ENCODE results near the gene SRRM3. TPM values are rescaled to one million over a fixed set of nuclear protein-coding genes. Genes with fewer than 3 reads are reported as not detected.
"Not testable (repeated sequence)": the region's sequence is repeated elsewhere in the genome, so short reads cannot be mapped to it uniquely, and the experiment has no call there.

SRRM3 gene
- polyA plus RNA-seq, 3 donors = 1.9 to 9.4 (median 1.9) TPM

- WGBS, 3 donors = 55 to 66% (median 56%) methylated on average over 22 of the region's 22 CpGs
- H3K27ac ChIP-seq (ENCODE audit: low read depth, low read length) = no peak overlapping the region
Measured at GRCh38 chr7:76296743-76297740, 95.3 kb downstream of the SRRM3 start.

- 83 to 94% (median 90%) methylated on average over 7 of the region's 7 CpGs for WGBS, 3 donors
- H3K27ac ChIP-seq (ENCODE audit: low read depth, low read length) = no peak overlapping the region
Measured at GRCh38 chr7:76300166-76300731, 98.6 kb downstream of the SRRM3 start.

DNA sequence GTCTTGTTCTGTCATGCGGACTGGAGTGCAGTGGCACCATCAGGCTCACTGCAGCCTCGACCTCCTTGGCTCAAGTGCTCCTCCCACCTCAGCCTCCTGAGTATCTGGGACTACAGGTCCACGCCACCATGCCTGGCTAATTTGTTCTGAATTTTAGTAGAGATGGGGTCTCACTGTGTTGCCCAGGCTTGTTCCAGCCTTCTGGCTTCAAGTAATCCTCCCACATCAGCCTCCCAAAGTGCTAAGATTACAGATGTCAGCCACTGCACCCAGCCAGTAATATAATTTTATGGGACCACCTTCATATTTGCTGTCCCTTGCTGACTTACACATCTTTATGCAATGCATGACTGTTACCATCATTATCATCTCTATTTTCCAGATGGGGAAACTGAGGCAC, 99.3 kb downstream of the SRRM3 start:
- H3K27ac ChIP-seq (ENCODE audit: low read depth, low read length) = no peak overlapping the region
- 96 to 99% (median 97%) methylated on average over 3 of the region's 3 CpGs for WGBS, 3 donors

GRCh38 chr7:76302347-76303201, 100.9 kb downstream of the SRRM3 start, which contains the start of gene HSPB1:
HSPB1 (plus strand) TSS chr7:76302673; CDS start chr7:76302713, 40 bp downstream.
- WGBS, 3 donors = 0 to 1% (median 0%) methylated on average over 70 to 75 of the region's 75 CpGs
- peak within 1 kb of the TSS; percentile 48 for H3K27ac ChIP-seq (ENCODE audit: low read depth, low read length)

DNA sequence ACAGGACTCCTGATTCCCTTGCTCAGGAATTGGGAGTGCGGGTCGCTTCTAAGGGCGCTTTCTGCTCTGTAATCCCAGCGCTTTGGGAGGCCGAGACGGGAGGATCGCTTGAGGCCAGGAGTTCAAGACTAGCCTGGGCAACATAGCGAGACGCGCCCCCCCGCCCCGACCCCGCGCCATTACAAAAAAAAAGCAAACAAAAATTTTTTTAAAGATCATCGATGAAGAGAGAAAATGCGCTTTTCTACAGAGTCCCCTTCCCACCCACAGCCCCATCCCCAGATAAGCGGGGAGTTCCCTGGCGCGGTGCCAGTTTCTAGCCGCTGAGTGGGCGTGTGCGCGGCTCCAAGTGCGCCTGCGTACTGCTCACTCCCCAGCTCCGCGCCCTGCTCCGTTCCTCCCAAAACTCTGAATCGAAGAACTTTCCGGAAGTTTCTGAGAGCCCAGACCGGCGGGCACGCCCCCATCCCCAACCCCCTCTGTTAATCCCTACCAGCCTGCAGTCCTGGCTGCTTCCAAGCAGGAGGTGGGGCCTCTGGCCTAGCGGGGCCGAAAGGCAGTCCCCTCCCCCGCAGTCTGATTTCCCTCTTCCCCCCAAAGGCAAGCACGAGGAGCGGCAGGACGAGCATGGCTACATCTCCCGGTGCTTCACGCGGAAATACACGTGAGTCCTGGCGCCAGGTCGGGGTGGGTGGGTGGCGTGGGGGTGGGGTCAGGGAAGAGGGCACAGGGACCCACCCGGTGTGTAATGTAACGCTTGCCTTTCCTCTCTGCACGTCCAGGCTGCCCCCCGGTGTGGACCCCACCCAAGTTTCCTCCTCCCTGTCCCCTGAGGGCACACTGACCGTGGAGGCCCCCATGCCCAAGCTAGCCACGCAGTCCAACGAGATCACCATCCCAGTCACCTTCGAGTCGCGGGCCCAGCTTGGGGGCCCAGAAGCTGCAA, 101.8 kb downstream of the SRRM3 start:
- WGBS, 3 donors = 0 to 1% (median 1%) methylated on average over 49 to 56 of the region's 56 CpGs
- peak overlapping the region; percentile 48 for H3K27ac ChIP-seq (ENCODE audit: low read depth, low read length)

GRCh38 chr7:76304888-76305375, 103.2 kb downstream of the SRRM3 start:
- H3K27ac ChIP-seq (ENCODE audit: low read depth, low read length) = no peak overlapping the region
- 26 to 69% (median 61%) methylated on average over 10 of the region's 10 CpGs for WGBS, 3 donors

DNA sequence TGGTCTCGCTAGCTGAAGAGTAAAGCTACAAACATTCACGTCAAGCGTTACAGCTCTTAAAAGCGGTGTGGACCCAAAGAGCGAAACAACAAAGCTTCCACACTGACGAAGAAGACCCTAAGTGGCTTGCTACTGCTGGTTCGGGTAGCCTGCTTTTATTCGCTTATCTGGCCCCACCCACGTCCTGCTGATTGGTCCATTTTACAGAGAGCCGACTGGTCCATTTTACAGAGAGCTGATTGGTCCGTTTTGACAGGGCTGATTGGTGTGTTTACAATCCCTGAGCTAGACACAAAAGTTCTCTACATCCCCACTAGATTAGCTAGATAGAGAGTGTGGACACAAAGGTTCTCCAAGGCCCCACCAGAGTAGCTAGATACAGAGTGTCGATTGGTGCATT, 107.2 kb downstream of the SRRM3 start:
- 86 to 96% (median 93%) methylated on average over 12 of the region's 12 CpGs for WGBS, 3 donors
- H3K27ac ChIP-seq (ENCODE audit: low read depth, low read length) = not testable (repeated sequence)

DNA sequence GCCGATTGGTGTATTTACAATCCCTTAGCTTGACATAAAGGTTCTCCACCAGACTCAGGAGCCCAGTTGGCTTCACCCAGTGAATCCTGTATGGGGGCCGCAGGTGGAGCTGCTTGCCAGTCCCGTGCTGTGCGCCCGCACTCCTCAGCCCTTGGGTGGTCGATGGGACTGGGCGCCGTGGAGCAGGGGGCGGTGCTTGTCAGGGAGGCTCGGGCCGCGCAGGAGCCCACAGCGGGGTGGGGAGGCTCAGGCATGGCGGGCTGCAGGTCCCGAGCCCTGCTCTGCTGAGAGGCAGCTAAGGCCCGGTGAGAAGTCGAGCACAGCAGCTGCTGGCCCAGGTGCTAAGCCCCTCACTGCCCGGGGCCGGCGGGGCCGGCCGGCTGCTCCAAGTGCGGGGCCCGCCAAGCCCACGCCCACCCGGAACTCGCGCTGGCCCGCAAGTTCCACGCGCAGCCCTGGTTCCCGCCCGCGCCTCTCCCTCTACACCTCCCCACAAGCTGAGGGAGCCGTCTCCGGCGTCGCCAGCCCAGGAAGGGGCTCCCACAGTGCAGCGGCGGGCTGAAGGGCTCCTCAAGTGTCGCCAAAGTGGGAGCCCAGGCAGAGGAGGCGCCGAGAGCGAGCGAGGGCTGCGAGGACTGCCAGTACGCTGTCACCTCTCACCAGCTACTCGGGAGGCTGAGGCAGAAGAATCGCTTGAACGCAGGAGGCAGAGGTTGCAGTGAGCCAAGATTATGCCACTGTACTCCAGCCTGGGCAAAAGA, 107.8 kb downstream of the SRRM3 start:
- 93 to 96% (median 94%) methylated on average over 36 to 50 of the region's 50 CpGs for WGBS, 3 donors
- H3K27ac ChIP-seq (ENCODE audit: low read depth, low read length) = not testable (repeated sequence)

GRCh38 chr7:76310102-76310957, 108.6 kb downstream of the SRRM3 start:
- 24 to 72% (median 71%) methylated on average over 20 to 21 of the region's 21 CpGs for WGBS, 3 donors
- H3K27ac ChIP-seq (ENCODE audit: low read depth, low read length) = no peak overlapping the region

GRCh38 chr7:76311838-76312237, 110.1 kb downstream of the SRRM3 start:
- H3K27ac ChIP-seq (ENCODE audit: low read depth, low read length) = not testable (repeated sequence)
- 97 to 98% (median 98%) methylated on average over 6 of the region's 6 CpGs for WGBS, 3 donors

- 5 to 8% (median 7%) methylated on average over 15 of the region's 15 CpGs for WGBS, 3 donors
Measured at GRCh38 chr7:76314042-76314721, 112.5 kb downstream of the SRRM3 start.

GRCh38 chr7:76314740-76315139, 113.0 kb downstream of the SRRM3 start:
- 68 to 72% (median 68%) methylated on average over 6 of the region's 6 CpGs for WGBS, 3 donors
- not testable (repeated sequence) for H3K27ac ChIP-seq (ENCODE audit: low read depth, low read length)

More at GRCh38 chr7:76314042-76314721, 112.5 kb downstream of the SRRM3 start:
- no peak overlapping the region for H3K27ac ChIP-seq (ENCODE audit: low read depth, low read length)

DNA sequence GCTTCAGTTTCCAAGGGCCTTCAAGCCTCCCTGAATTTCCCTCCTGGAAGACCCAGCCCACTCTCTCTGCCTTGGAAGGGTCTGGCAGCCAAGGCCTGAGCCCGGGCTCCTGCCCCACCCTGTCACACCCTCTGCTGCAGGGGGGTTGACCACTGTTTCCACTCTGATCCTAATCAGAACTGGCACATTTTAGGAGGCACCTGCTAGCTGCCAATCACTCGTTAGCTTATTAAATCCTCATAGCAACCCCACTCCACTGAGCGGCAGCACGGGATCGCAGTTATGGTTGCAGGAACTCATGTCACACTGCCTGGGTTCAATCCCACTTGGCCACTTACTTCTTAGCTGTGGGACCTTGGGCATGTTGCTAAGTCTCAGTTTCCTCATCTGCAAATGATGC, 113.7 kb downstream of the SRRM3 start:
- H3K27ac ChIP-seq (ENCODE audit: low read depth, low read length) = no peak overlapping the region
- WGBS, 3 donors = 34 to 72% (median 50%) methylated on average over 5 of the region's 5 CpGs

GRCh38 chr7:76316984-76317781, 115.5 kb downstream of the SRRM3 start:
- 28 to 57% (median 48%) methylated on average over 14 of the region's 14 CpGs for WGBS, 3 donors
- no peak overlapping the region for H3K27ac ChIP-seq (ENCODE audit: low read depth, low read length)
